ENCODE measurements around the gene SNAP23.

SNAP23 gene

DNA sequence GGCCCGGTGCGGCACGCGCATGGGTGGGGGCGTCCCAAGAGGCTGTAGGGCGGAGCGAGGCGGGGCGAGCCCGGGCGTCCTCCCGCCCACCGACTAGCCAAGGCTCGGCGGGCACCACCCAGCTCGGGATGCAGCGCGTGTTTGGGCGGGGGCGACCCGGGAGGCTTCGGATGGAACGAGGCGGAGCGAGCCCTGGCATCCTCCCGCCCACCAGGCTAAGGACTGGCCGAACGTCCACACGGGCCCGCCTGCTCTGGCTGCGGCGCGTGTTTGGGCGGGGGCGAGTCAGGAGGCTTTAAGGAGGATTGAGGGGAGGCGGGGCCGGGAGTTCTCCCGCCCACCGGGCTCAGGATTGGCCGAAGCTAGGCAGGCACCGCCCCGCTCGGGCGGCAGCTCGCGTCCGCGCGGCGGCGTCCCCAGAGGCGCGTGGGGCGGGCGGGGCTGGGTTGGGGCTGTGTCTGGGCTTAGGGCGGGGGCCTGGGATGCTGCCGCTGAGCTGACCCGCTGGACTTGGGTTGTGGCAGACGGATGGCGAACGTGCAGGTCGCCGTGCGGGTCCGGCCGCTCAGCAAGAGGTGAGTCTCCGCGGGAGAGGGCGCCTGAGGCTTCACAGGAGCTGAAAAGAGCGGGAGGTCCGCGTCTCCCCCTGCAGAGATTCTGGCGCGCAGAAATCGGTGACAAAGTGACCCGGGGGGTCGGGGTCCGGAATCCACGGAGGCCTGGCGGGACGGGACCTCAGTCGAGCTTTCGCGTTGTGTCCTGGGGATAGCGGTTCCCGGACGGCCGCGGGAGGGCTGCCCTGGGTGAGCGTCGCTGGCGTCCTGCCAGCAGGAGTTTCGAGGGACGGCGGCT lies 80.0 kb downstream of the SNAP23 start, which contains the start of gene STARD9:
Gene STARD9, plus strand, starts transcription at position 419 of the 852 bp plus-strand sequence. Its CDS starts 110 bp downstream, at position 529.
- TF ChIP-seq GATA2 (IDR thresholded peaks at IDR 0.05; ENCODE audit: low read depth, low read length) = no peak
- no peak for TF ChIP-seq GATA3 (IDR thresholded peaks at IDR 0.05; ENCODE audit: low read depth, low read length)

DNA sequence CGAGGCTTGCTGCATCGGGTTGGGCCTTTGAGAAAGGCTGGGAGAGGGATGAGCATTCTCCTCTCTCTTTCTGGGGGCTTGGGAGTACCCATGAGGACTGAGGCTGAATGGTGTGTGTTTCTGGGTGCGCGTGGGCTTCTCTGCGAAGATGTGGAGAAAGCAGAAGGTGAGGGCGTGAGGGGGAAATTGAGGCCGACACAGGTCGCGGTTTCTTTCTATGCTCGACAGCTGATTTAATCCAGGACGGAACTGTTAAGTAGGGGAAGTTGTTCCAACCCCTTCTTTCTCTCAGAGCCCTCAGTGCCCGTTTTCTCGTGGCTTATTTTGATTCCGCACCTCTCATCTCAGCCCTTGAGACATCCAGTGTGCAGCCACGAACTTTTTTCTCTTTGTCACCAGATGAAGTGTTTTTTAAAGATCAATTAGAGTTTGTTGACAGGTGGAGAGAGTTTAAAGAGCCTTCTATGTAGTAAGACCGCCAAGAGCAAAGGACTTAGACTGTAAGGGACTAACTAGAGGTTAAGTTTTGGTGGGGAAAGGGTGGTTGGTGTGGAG lies 80.7 kb downstream of the SNAP23 start:
- no peak for TF ChIP-seq GATA2 (IDR thresholded peaks at IDR 0.05; ENCODE audit: low read depth, low read length)
- no peak for TF ChIP-seq GATA3 (IDR thresholded peaks at IDR 0.05; ENCODE audit: low read depth, low read length)

DNA sequence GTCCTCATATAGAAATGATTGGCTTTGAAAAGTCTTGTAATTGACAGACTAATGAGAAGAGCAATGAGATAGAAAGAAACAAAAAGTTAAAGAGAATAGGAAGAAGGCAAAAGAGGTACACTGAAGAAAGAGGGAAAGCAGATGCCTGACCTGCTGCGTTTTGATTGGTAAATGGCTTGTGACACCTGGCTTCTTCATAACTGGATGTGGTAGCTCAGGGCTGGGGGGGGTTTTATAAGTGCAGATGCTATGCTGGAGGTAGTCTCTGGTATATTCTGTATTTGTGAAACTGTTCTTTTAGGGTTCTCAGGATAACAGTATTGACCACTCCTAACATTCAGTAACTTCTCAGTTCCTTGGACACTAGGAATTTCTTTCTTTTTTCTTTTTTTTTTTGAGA lies 81.3 kb downstream of the SNAP23 start:
- TF ChIP-seq GATA3 (IDR thresholded peaks at IDR 0.05; ENCODE audit: low read depth, low read length) (no peak), GATA2 (IDR thresholded peaks at IDR 0.05; ENCODE audit: low read depth, low read length) (no peak)

DNA sequence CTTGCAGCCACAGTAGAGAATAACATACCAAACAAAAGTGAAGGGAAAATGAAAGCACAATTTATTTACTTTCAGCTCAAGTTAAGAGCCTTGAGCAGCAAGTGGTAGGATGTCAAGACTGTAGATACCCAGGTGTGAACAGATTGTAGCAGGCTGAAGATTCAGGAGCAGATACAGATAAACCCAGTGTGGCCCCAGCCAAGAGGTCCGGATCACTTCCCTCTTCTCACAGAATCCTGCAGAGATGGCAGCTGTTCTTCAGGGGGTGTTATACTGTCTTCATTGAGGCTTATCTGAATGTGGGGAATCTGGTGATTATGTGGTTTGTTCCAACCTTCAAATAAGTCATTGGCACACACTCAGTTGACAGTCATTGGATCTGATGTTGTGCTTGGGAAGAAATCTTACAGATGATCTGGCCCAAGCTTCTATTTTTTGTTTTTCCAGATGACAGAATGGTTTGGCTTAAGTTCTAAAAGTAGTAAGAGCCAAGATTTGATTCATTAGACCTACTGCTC lies 82.1 kb downstream of the SNAP23 start:
- TF ChIP-seq GATA2 (IDR thresholded peaks at IDR 0.05; ENCODE audit: low read depth, low read length) = no peak
- TF ChIP-seq GATA3 (IDR thresholded peaks at IDR 0.05; ENCODE audit: low read depth, low read length) = no peak

DNA sequence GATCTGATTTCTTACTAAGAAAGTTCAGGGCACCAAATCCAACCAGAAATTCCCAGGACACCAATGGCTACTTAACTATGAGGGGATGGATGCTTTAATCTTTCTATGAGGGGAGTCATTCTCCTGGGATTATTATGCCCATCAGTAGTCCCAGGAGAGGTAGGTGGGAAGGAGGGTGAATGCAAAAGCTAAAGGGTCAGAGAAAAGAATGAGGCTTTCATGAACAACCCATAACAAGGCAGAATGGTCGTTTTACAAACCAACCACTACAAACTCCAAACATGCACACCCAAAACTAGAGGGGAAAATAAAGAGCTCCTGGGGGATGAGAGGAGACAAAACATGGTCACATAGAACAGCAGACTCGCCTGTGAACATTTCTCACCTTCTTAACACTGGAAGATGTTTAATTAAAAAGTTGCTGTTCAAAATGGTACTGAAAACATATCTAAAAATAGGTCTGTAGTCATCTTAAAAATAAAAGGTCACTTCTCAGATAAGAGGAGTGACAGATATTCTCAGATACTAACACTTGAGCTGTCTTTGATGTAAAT lies 83.6 kb downstream of the SNAP23 start:
- TF ChIP-seq GATA3 (IDR thresholded peaks at IDR 0.05; ENCODE audit: low read depth, low read length) (no peak), GATA2 (IDR thresholded peaks at IDR 0.05; ENCODE audit: low read depth, low read length) (no peak)

DNA sequence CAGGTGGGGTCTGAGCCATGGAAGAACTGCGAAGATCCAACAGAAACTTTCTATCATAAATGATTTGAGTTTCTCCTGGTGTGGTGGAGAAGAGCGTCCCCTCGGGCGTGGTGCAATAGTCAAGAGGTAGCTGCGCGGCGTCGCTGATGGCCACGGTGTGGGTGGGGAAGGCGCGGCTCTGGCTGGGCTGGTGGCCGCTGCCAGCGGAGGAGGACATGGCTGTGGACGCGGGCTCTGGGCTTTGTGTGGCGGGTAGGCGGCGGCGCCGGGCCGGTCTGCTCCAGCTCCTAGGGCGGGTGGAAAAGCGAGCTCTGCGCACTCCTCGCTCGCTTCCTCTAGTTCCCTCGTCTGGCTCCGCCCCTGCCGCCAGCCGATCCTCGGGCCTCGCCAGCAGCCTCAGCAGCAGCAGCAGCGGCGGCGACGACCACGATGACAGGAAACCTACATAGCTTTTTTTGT lies 85.9 kb downstream of the SNAP23 start:
- TF ChIP-seq GATA2 (IDR thresholded peaks at IDR 0.05; ENCODE audit: low read depth, low read length) (no peak), GATA3 (IDR thresholded peaks at IDR 0.05; ENCODE audit: low read depth, low read length) (no peak)
